Activated CD8-positive, alpha-beta T cell treated with anti-CD3 and anti-CD28 coated beads for 36 hours (primary cell): ENCODE results near the gene YWHAH. TPM values are rescaled to one million over a fixed set of nuclear protein-coding genes. Genes with fewer than 3 reads are reported as not detected.

Experiments
- ATAC-seq: fragments of 200-7000 bp; cut with Tn5 transposase; one replicate; pipeline ENCODE4 v1.10.0; 2021; ENCODE audit warnings: mild to moderate bottlenecking, moderate library complexity
- CTCF ChIA-PET: fragments of 350-600 bp; sonication (Branson Sonifier 250); formaldehyde crosslinking; loops from one replicate; lab custom pipeline; 2021; ENCODE audit warnings: antibody characterized with exemption; lab: Charles Lee
- POLR2A ChIA-PET: fragments of 350-600 bp; sonication (Branson Sonifier 250); formaldehyde crosslinking; loops from one replicate; lab custom pipeline; 2021; ENCODE audit warnings: antibody characterized with exemption; lab: Charles Lee
- DNase-seq: peaks from one replicate; pipeline ENCODE4 v3.0.0-alpha.2; 2020
- H3K27ac Mint-ChIP-seq: one replicate; pipeline ENCODE4 v1.8.0; 2021; ENCODE audit warnings: mild to moderate bottlenecking, mixed read lengths
- H3K27me3 Mint-ChIP-seq: one replicate; pipeline ENCODE4 v1.8.0; 2021; ENCODE audit warnings: mixed read lengths
- H3K36me3 Mint-ChIP-seq: one replicate; pipeline ENCODE4 v1.8.0; 2021; ENCODE audit warnings: low read depth, mixed read lengths
- H3K4me1 Mint-ChIP-seq: one replicate; pipeline ENCODE4 v1.8.0; 2021; ENCODE audit warnings: low read depth, mixed read lengths
- H3K4me3 Mint-ChIP-seq: one replicate; pipeline ENCODE4 v1.8.0; 2021; ENCODE audit warnings: mild to moderate bottlenecking, moderate library complexity, mixed read lengths
- H3K9me3 Mint-ChIP-seq: one replicate; pipeline ENCODE4 v1.8.0; 2021; ENCODE audit warnings: mixed read lengths
- intact Hi-C: fragments of 100-400 bp; cut with micrococcal nuclease; formaldehyde crosslinking; loops from one replicate; pipeline ENCODE4 v1.10.0; 2022
- total RNA-seq, 2 experiments: library from RNA; stranded (reverse); gene quantifications; one replicate each; pipeline ENCODE4 v1.2.3, GENCODE V29; 2021
- TF ChIP-seq, protein P1 (sequence below): fragments of 200-600 bp; IDR thresholded peaks from one replicate; pipeline ENCODE4 v1.8.0; 2022; ENCODE audit warnings: antibody characterized with exemption, mild to moderate bottlenecking

The YWHAH gene
- total RNA-seq, 2 experiments from 2014 or later = 123 to 126 TPM

DNA sequence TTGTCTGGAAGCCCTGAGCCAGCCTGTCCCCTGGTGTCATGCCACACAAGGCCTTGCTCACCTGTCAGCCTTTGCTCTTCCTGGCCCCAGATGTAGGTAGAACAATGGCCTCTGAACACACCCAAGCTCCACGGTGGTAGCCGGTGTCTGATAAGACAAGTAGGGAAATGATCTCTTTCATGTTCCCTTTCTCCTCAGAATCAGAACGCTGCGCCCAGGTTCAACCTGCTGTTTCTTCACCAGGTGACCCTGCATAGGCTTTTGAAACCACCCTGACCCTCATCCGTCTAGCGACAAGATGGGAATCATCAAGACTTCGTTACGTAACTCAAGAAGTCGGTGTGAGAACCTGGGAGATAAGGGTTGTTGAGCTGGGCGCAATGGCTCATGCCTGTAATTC, 28.7 kb upstream of the YWHAH start:
- Mint-ChIP-seq H3K27ac (no peak overlapping the region), H3K36me3 (no peaks in the 10 kb centered on the region), H3K9me3 (no peaks in the 10 kb centered on the region), H3K4me3 (no peak overlapping the region), H3K4me1 (peaks cover 7% of the 10 kb centered on the region), H3K27me3 (no peaks in the 10 kb centered on the region)
- ChIA-PET CTCF (no interaction called here), POLR2A (interaction anchor here (1.1 kb wide), 1 partner anchor 55 kb away, joined by 3 read pairs; no protein-coding TSS in a partner anchor)
- DNase-seq (no peak), ATAC-seq (no peak)
- TF ChIP-seq, protein P1, sequence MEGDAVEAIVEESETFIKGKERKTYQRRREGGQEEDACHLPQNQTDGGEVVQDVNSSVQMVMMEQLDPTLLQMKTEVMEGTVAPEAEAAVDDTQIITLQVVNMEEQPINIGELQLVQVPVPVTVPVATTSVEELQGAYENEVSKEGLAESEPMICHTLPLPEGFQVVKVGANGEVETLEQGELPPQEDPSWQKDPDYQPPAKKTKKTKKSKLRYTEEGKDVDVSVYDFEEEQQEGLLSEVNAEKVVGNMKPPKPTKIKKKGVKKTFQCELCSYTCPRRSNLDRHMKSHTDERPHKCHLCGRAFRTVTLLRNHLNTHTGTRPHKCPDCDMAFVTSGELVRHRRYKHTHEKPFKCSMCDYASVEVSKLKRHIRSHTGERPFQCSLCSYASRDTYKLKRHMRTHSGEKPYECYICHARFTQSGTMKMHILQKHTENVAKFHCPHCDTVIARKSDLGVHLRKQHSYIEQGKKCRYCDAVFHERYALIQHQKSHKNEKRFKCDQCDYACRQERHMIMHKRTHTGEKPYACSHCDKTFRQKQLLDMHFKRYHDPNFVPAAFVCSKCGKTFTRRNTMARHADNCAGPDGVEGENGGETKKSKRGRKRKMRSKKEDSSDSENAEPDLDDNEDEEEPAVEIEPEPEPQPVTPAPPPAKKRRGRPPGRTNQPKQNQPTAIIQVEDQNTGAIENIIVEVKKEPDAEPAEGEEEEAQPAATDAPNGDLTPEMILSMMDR = no peak
- intact Hi-C loops = no loop called here

DNA sequence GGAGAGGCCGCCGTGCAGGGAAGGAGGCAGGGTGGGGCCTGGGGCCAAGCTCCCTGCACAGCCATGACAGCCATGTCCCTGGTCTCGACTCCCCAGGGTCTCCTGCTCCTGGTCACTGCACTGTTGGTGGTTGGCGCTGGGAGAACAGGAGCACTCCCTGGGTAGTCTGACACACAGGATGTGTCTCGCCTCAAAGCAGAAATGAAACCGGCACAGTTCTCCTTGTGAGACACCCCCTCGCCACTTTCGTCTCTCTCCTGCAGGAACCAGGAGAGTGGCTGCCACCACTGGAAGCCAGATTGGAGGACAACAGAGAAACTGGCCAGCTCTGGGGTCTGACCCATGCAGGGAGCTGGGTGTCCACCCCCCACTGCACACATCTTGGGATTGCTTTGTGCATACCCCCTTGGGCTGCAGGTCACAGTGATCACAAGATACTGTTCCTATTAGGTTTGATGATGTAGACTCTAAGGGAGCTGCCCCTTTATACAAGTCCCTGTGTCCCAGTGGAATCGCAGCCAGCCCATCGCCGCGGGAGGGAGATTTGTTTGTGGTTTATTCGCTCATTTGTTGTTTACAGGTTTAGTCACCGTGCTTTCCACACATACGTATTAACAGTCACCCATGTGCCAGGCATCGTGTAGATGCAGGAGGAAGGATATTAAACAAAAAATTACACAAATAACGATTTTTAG, 27.0 kb upstream of the YWHAH start:
- ATAC-seq = peak; percentile 51
- Mint-ChIP-seq H3K4me1 (peaks cover 7% of the 10 kb centered on the region), H3K27me3 (no peaks in the 10 kb centered on the region), H3K4me3 (no peak overlapping the region), H3K27ac (no peak overlapping the region), H3K9me3 (no peaks in the 10 kb centered on the region), H3K36me3 (no peaks in the 10 kb centered on the region)
- DNase-seq = peak; percentile 9
- CTCF ChIA-PET = interaction anchor here (0.9 to 1.7 kb wide), 2 partner anchors 10 to 53 kb away, joined by 3 read pairs; no protein-coding TSS in a partner anchor
- intact Hi-C loops = no loop called here
- POLR2A ChIA-PET = no interaction called here
- TF ChIP-seq, protein P1 = no peak

DNA sequence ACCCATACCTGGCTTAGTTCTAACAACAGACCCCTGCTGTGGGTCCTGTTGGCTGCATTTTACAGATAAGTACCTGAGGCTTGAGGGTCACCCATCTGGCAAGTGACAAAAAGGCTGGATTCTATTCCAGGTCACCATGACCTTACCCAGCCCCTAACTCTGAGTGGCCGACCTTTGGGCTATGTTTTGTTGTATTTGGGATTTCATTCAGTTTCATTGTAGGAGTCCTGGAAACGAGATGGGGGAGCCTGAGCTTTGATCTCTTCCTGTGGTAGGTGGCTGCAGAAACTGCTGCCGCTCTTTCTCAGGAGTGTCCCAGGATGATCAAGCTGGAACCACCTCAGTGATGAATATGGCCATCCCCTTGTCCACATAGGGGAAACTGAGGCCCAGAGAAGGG, 24.6 kb upstream of the YWHAH start:
- intact Hi-C loops = no loop called here
- ATAC-seq (no peak), DNase-seq (no peak)
- POLR2A ChIA-PET = interaction anchor here (0.6 kb wide), 1 partner anchor 18 kb away, joined by 3 read pairs; no protein-coding TSS in a partner anchor
- no peaks in the 10 kb centered on the region for H3K9me3 Mint-ChIP-seq
- no peak overlapping the region for H3K27ac Mint-ChIP-seq
- H3K4me3 Mint-ChIP-seq = no peak overlapping the region
- H3K4me1 Mint-ChIP-seq = peaks cover 12% of the 10 kb centered on the region
- H3K27me3 Mint-ChIP-seq = peaks cover 4% of the 10 kb centered on the region
- TF ChIP-seq, protein P1 = no peak
- CTCF ChIA-PET = interaction anchor here (1.4 kb wide), 1 partner anchor 50 kb away, joined by 4 read pairs; no protein-coding TSS in a partner anchor
- no peaks in the 10 kb centered on the region for H3K36me3 Mint-ChIP-seq

- peaks cover 12% of the 10 kb centered on the region for H3K4me1 Mint-ChIP-seq
- no peaks in the 10 kb centered on the region for H3K9me3 Mint-ChIP-seq
- TF ChIP-seq, protein P1 = no peak
- ChIA-PET CTCF (no interaction called here), POLR2A (no interaction called here)
- ATAC-seq (no peak), DNase-seq (no peak)
- intact Hi-C loops = no loop called here
- H3K4me3 Mint-ChIP-seq = no peak overlapping the region
- H3K27me3 Mint-ChIP-seq = peaks cover 9% of the 10 kb centered on the region
- no peaks in the 10 kb centered on the region for H3K36me3 Mint-ChIP-seq
- H3K27ac Mint-ChIP-seq = no peak overlapping the region
Measured at GRCh38 chr22:31920306-31920705, 24.0 kb upstream of the YWHAH start.

DNA sequence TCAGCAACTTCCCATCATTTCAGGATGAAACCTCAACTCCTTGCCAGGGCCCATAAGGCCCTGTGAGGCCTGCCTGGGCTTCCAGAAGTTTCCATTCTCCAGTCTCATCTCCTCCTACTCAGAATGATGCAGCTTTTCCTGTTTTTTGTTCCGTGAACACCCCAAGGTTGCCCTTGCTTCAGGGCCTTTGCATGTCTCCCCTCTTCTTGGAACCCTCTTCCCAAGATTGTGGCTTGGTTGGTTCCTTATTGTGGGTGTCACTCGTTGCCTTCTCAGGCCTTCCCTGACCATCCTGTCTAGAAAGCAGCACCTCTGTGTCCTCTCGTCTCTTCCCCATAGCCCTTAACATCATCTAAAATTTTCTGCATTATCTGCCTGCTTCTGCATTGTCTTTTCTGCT, 23.2 kb upstream of the YWHAH start:
- H3K27me3 Mint-ChIP-seq = peaks cover 10% of the 10 kb centered on the region
- H3K27ac Mint-ChIP-seq = no peak overlapping the region
- no peak for ATAC-seq
- no peaks in the 10 kb centered on the region for H3K9me3 Mint-ChIP-seq
- no peak overlapping the region for H3K4me3 Mint-ChIP-seq
- H3K4me1 Mint-ChIP-seq = peaks cover 12% of the 10 kb centered on the region
- intact Hi-C loops = no loop called here
- CTCF ChIA-PET = no interaction called here
- no peaks in the 10 kb centered on the region for H3K36me3 Mint-ChIP-seq
- POLR2A ChIA-PET = no interaction called here
- TF ChIP-seq, protein P1 = no peak
- no peak for DNase-seq
